ENCODE measurements around the gene TMEM52.
"Not testable (repeated sequence)": the region's sequence is repeated elsewhere in the genome, so short reads cannot be mapped to it uniquely, and the experiment has no call there.

Gene TMEM52

DNA sequence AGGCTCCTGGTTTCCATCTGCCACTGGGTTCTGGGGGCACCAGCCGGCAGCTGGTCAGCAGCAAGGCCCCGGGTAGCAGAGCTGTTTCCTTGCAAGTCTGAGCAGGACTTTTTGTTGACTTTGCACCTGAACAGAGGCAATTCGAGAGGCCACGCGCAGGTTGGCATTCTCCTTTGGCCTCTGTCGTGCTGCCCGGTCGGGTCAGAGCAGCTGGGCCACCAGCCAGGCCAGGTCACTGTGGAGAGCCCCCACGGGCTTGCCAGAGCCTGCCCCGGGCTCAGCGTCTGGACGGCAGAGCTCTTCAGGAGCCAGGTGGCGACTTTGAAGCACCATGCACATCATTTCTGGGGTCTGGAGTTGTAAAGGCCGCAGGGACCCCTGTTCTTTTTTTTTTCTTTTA lies 28.4 kb upstream of the TMEM52 start:
- in situ Hi-C loops (cut with MboI; ENCODE audit: low sequenced_read_pairs) = no loop called here

DNA sequence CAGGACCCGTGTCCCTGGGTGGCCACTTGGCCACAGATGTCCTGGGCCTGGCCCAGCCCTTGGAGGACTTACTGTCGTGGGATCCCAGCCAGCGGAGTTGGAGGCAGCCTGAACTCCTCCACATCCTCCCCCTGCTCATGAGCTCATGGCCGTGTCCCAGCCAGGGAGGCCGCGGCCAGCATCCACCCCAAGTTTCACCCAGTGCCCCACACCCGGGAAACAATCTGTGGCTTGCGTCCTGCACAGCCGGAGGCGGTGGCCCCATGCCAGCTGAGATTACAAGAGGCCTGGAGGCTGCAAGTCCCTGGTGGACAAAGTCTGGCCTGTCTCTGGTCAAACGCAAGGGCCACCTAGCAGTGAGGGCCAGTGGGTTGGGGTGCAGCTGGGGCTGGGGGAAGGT lies 27.5 kb upstream of the TMEM52 start:
- in situ Hi-C loops (cut with MboI; ENCODE audit: low sequenced_read_pairs) = no loop called here

DNA sequence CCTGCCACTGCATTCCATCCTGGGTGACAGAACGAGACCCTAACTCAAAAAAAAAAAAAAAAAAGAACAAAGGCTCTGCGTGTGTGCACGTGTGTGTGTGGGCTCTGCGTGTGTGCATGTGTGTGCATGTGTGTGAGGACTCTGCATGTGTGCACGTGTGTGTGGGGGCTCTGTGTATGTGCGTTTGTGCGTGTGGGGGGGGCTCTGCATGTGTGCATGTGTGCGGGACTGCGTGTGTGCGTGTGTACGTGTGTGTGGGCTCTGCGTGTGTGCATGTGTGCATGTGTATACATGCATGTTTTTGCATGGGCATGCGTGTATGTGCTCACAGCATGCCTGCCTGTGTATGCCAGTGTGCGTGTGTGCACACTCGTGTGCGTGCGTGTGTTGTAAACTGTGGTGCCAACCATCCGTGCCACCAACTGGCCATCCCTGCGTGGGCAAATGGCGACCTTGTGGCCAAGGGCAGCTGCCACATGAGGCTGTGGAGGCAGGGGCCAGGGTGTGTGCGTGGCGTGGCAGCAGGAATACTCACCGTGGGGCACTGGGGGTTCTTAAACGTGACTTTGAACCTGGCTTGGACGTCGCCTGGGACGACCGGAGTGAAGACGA lies 26.8 kb upstream of the TMEM52 start:
- in situ Hi-C loops (cut with MboI; ENCODE audit: low sequenced_read_pairs) = no loop called here

DNA sequence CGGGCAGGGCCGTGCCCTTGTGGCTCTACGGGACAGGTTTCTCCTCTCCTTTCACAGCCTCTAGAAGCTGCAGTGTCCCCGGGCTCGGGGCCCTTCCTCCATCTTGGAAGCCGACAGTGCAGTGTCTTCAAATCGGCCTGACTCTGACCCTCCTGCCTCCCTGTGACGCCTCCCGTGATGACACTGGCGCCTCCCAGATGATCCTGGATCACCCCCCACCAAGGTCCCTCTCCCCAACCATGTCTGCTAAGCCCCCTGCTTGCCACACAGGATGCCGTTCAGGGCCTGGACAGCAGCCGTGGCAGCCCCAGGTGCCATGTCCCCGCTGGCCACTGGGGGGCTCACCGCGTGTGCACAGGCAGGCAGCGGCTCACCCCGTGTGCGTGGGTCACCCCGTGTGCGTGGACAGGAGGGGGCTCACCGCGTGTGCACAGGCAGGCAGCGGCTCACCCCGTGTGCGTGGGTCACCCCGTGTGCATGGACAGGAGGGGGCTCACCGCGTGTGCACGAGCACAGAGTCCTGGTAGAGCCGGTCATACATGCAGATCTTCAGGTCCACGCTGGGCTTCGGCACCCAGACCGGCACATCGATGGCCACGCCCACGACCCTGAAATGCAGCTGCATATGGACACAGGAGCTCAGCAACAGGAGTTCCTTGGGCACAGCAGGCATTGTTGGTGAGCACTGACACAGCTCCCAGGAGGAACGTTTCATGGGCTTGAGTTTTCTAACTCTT lies 24.9 kb upstream of the TMEM52 start:
- in situ Hi-C loops (cut with MboI; ENCODE audit: low sequenced_read_pairs) = no loop called here

DNA sequence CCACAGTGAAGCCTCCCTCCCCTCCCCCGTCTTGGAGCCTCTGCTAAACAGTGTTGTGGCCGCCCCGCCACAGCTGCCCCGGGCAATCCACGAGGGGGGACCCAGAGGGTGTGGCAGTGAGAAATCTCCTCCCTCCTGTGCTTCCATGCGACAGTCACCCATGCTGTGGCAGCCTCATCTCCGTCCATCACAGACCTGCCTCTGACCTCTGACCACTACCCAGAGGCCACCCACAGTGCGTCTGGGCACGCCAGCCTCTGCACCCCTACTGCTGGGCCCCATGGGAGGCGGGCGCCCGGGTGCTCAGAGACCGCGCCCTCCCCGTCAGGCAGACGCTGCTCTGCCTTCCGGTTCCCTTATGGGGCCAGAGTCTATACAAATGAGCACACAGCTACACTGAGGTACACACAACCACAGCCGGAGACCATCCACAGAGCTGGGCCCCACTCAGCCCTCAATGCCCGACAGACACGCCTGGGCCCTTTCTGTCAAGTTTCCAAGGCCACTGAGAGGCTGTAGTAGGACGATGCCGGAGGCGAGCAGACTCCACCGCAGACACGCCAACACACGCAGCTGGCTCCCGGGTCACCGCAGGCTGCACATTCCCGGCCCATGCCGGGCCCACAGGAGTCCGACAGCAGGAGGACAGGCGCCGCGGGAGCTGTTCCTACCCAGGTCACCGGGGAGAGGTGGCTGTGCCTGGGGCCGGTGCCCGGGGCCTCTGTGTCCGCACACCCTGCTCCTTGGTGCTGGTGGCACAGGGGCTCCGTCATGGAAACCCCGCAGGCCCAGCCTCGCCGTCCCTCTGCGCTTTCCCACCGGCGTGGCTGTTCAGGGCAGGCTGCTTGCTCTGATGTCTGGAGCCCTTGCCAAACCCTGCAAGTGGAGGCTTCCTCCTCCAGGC lies 23.9 kb upstream of the TMEM52 start:
- in situ Hi-C loops (cut with MboI; ENCODE audit: low sequenced_read_pairs) = no loop called here

DNA sequence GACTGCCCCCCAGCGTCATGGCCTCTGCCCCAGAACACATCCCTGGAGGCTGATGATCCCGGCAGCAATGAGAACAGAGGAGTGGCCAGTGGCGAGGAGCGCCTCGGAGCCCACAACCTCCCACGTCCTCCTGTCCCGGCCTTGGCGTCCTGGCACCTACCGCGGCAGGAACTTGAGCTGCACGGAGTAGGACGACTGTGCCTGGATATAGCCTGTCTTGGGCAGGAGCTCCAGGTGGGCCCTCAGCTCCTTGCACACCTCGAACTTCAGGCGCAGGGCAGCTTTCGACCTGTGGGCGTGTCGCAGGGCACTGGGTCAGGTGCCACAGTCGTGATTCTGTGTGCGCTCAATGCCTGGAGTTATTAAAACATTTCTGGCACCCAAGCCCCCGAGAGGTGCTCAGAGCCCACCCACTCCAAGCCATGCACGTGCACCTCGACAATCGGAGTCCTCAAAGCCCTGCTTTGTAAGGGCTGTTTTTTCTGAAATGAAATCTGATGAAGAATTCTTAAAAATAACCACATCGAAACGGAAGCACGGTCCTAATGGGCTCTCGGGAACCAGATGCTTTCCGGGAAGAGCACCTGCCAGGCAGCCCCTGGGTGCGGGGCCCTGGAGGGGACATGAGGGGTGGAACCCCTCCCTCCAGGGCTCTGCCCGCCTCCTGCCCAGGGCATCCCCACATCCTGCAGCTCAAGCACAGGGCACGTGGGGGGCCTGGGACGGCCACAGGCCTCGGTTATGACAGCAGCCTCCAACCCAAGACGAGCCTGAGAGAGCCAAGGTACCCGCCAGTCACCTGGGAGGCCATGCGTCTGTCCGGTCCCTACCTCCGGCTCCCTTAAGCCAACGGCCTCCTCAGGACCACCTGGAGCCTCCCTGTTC lies 23.0 kb upstream of the TMEM52 start:
- in situ Hi-C loops (cut with MboI; ENCODE audit: low sequenced_read_pairs) = no loop called here

DNA sequence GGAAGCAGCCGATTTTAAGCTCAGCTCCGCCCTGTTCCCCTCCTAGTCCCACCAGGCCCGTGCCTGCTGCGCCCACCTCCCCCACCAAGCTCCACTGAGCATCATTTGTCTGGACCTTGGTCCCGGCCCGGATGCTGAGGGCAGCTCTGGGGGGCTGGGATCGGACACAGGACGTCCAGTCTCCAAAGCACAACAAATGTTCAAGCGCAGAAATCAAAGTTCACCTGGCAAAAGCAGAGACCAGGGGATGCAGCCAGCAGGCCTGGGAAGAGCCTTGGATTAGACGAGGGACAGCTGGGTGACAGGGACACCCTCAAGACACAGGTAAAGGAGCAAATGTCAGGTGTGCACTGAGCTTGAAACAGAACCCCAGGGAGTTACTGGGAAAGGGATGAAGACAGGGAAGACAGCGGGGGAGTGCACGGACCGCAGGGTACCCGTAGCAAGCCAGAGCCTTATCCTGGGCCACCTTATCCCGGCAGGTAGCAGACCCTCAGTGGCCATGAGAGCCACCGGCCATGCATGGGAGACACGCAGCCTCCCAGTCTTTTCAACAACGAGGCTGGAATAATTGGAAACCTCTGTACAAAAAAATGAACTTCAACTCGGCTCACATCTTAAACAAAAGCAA lies 22.2 kb upstream of the TMEM52 start:
- in situ Hi-C loops (cut with MboI; ENCODE audit: low sequenced_read_pairs) = no loop called here

DNA sequence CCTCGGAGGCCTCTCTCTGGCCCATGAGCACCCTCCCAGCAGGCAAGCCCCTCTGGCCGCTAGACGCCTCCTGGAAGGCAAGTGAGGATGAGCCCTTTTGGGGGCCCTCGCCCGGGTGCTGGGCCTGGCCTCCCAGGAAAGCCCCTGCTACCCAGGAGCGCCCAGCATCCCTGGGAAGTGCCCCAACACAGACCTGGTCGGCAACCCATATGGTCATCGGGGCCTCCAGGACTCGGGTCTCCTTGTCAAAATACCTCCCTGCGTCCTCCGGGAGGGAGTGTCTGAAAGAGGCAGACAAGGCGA lies 21.0 kb upstream of the TMEM52 start:
- in situ Hi-C loops (cut with MboI; ENCODE audit: low sequenced_read_pairs) = no loop called here

DNA sequence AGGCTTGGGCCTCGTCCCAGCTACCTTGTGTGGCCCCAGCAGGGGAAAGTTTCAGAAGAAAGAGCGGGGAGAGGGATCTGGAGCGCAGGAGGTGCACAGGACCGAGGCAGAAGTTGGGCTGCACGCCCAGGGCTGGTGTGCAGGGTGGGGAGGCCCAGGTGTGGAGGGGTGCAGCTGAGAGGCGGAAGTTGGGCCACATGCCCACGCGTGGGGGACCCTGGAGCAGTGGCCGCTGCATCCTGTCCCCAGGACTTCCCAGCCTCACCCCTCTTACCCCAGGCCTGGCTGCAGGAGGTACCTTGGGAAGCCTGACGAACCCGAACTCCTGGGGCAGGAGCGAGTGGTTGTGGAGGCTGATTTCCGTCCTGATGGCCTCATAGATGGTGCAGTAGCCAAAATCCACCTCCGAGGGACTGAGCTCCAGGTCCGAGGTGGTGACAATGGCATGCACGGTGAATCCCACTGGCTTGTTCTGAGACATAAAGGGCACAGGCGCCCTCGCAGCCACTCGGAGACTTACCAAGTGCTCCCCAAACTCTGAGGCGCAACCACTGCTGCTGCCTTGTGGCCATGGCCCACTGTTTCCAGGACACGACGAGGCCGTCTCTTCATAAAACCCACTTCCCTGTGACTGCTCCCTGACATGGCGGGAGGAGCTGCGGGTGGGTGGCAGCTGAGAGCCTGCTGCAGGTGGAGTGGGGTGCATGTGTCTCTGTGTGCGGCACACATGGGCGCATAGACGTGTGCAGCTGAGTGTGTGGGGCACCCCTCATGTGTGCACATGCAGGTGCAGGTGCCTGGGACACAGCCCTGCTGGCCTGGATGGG lies 20.4 kb upstream of the TMEM52 start:
- in situ Hi-C loops (cut with MboI; ENCODE audit: low sequenced_read_pairs) = no loop called here

DNA sequence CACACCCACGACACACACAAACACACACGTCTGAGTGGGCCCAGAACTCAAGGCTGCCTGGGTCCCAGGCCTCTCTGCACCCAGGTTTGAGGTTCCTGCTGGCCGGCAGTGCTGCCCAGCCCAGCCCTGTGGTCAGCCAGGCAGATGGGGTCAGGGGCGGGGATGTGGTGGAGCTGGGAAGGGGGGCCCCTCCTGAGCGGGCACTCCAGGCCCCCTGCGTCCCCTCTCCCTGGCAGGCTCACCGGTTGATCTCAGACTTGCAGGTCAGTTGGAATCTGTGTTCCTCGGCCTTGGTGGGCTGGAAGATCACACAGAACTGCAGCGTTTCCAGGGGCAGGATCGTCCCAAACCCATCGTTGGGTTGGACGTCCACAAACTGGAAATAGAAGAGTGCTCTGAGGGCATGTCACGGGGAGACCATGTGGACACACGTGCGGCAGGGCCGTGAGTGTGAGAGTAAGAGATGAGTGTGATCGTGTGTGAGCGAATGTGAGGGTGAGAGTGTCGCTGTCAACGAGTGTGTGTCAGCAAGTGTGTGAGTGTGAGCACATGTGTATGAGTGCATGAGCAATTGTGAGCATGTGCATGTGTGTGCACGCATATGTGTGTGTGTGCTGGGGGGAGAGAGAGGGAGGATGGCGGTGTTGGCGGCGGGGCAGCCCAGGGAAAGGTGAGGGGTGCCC lies 19.7 kb upstream of the TMEM52 start:
- in situ Hi-C loops (cut with MboI; ENCODE audit: low sequenced_read_pairs) = no loop called here

DNA sequence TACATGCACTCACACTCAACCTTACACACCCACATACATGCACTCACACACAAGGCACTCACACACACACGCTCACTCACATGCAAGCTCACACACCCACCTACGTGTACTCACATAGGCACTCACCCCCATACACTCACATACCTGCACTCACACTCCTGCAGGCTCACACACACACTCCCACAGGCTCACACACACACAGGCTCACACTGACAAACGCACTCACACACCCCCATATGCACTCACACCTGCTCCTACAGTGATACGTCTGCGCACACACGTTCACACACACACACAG lies 19.1 kb upstream of the TMEM52 start:
- in situ Hi-C loops (cut with MboI; ENCODE audit: low sequenced_read_pairs) = no loop called here

DNA sequence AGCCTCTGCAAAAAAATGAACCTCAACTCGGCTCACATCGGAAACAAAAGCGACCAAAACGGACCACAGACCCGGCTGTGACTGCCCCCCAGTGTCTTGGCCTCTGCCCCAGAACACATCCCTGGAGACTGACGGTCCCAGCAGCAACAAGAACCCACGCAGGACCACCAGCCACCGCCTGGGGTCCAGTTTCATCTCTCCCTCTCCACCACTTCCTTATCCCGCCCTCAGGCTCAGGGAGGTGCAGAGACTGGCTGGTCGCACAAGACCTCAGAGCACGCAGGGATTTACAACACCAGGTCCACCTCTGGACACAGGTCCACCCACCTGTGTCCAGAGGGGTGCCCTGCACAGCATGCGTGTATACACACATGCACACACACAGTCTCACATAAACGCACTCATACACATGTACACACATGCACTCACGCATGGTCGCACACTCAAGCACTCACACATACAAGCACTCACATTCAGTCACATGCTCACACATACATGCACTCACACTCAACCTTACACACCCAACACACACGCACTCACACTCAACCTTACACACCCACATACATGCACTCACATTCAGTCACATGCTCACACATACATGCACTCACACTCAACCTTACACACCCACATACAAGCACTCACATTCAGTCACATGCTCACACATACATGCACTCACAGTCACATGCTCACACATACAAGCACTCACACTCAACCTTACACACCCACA lies 18.6 kb upstream of the TMEM52 start:
- in situ Hi-C loops (cut with MboI; ENCODE audit: low sequenced_read_pairs) = no loop called here

DNA sequence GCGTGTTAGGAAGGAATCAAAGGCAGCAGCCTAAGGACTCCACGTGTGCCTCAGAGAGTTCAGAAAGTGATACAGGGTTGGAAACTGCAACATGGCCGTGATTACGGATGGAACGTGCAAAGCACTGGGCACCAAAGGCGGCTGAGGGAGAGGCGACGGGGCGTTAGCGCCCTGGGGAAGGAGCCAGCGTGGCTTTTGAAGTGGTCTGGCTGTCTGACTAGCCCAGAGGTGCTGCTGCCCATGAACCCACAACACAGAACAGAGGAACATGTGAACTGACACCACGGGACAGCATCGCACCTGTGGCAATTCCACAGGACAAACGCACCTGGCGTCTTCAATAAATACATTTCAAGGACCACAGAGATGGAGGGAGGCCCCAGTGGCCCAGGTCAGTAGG lies 18.0 kb upstream of the TMEM52 start:
- in situ Hi-C loops (cut with MboI; ENCODE audit: low sequenced_read_pairs) = no loop called here

DNA sequence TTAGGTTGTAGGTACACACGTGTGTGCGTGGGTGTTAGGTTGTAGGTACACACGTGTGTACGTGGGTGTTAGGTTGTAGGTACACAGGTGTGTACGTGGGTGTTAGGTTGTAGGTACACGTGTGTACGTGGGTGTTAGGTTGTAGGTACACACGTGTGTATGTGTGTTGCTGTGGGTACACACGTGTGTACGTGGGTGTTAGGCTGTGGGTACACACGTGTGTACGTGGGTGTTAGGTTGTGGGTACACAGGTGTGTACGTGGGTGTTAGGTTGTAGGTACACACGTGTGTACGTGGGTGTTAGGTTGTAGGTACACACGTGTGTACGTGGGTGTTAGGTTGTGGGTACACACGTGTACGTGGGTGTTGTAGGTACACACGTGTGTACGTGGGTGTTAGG lies 15.8 kb upstream of the TMEM52 start:
- in situ Hi-C loops (cut with MboI; ENCODE audit: low sequenced_read_pairs) = not testable (repeated sequence)

DNA sequence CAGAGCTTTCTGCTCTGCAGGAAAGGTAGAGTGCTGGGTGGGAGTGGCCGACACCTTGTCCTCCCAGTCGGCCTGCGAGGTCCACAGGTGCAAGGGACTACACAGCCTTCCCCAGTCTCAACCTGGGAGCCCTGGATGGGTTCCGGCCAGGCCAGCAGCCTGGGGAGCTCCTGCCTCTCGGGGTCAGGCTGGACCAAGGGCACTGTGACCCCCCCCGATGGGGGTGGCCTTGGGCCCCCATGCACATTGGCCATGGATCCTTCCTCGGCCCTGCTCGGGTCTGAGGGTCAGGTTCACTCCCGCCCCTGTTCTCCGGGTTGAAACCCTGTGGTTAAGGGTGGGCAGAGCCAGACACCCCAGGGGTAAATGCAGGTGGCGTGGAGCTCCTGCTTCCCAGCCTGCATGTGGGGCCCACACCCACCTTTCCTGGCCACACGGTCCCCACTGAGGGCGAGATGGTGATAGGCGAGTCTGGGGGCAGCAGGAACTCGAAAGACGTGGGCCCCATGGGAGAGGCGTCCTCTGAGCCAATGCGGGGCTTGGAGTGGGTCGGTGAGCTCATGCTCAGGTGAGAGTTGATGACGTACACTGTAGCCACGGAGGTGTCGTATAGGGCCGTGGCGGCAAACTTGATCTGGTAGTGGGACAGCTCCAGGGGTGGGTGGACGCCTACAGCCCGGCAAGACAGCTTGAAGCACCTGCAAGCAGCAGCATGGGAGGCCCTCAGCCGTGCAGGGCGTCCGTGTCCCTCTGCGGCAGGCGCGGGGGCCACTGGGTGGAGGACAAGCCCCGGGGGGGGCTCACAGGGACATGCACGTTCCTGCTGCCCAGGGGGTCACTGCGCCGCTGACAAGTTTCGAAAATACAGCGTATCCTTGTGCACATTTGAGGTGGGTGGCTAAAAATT lies 10.8 kb upstream of the TMEM52 start:
- in situ Hi-C loops (cut with MboI; ENCODE audit: low sequenced_read_pairs) = no loop called here

DNA sequence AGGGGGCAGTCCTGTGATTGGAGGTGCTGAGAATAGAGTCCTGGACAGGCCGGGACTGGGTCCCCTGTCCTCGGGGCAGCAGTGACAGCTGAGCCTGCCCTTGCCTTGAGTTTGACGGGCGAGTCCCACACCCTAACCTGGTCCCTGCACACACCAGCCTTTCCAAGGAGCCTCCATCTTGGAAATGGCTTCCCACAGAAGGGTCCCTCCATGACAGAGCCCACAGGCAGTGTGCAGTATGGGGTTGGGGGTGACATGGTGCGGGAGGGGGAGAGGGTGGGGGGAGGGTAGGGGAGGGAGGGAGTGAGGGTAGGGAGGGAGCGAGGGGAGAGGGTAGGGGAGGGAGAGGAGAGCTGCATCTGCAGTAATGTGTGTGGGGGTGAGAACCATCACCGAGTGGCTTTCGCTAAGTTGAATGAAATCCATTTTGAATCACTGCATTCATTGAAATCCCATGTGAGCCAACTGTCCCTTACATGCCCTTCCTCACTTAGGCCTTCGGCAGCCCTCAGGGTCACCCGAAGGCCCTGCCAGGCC lies 10.1 kb upstream of the TMEM52 start:
- in situ Hi-C loops (cut with MboI; ENCODE audit: low sequenced_read_pairs) = no loop called here

Measured in hTERT RPE-1 (cell line).